Liver (tissue), 3 donors: Measurements from ENCODE around the gene ANKRD6.

Experiments
- CTCF ChIP-seq: fragments of 150-350 bp; IDR thresholded peaks from 2 replicates; pipeline ENCODE4 v1.5.1; 2017; ENCODE audit warnings: improper control_type of control experiment, low read depth, low read length; ENCODE audit not compliant: missing input control
- EGR1 ChIP-seq, 2 donors: IDR thresholded peaks; 2 replicates each; pipeline ENCODE4 v1.6.1; 2016 to 2018; ENCODE audit warnings: antibody characterized with exemption in 2 of 2, low read depth in 2 of 2
- HNF4G ChIP-seq: IDR thresholded peaks from 2 replicates; pipeline ENCODE4 v1.6.1; 2016; ENCODE audit warnings: antibody characterized with exemption
- JUND ChIP-seq, 2 donors: IDR thresholded peaks; 2 replicates each; pipeline ENCODE4 v1.6.1; 2016; ENCODE audit warnings: antibody characterized with exemption in 2 of 2
- REST ChIP-seq: IDR thresholded peaks from 2 replicates; pipeline ENCODE4 v1.6.1; 2016; ENCODE audit warnings: antibody characterized with exemption, mild to moderate bottlenecking
- SP1 ChIP-seq: IDR thresholded peaks from 2 replicates; pipeline ENCODE4 v1.6.1; 2018; ENCODE audit warnings: antibody characterized with exemption, mild to moderate bottlenecking
- TAF1 ChIP-seq: conservative IDR thresholded peaks from 2 replicates; pipeline ENCODE4 v1.6.1; 2016; ENCODE audit warnings: antibody characterized with exemption, mild to moderate bottlenecking
- YY1 ChIP-seq: IDR thresholded peaks from 2 replicates; pipeline ENCODE4 v1.6.1; 2016; ENCODE audit warnings: antibody characterized with exemption, mild to moderate bottlenecking
- ZBTB33 ChIP-seq: IDR thresholded peaks from 2 replicates; pipeline ENCODE4 v1.6.1; 2016; ENCODE audit warnings: antibody characterized with exemption
- donor health status: healthy.
- donor health status: healthy.

- TF ChIP-seq YY1, result peak; percentile 27
- no peak for TF ChIP-seq JUND (IDR thresholded peaks at IDR 0.05)
- no peak for TF ChIP-seq CTCF
- TF ChIP-seq TAF1, result no peak
- TF ChIP-seq SP1, result no peak
- no peak for TF ChIP-seq HNF4G
- no peak for TF ChIP-seq REST
- no peak for TF ChIP-seq ZBTB33
- no peak for TF ChIP-seq EGR1 (IDR thresholded peaks at IDR 0.05; ENCODE audit: low read depth in 2 of 2)
These were observed 21.5 kb upstream of the ANKRD6 start for GRCh38 chr6:89411145-89412070.
